Cardiac septum (tissue), 1 donor: ENCODE data around the gene GRIA4. TPM values are rescaled to one million over a fixed set of nuclear protein-coding genes. Genes with fewer than 3 reads are reported as not detected.
"Not testable (repeated sequence)": the region's sequence is repeated elsewhere in the genome, so short reads cannot be mapped to it uniquely, and the experiment has no call there.

Experiments used
- DNase-seq: peaks from one replicate; pipeline ENCODE4 v3.0.0-alpha.2; 2020; ENCODE audit warnings: low spot score
- intact Hi-C: fragments of 100-400 bp; cut with DNase I; formaldehyde crosslinking; loops from one replicate; pipeline ENCODE4 v1.14.0; 2022
- total RNA-seq: library from RNA; stranded (reverse); fragmentation: NEBNext Ultra II Directional; extraction: Animal tissue kit (Norgen Biotek cat#: 25700); gene quantifications from one replicate; pipeline ENCODE4 v1.2.1, GENCODE V29; 2021
- donor health status: DM: no; HTN: no; CAD: no.

The GRIA4 gene
- total RNA-seq, 1 donor from 2014 or later: 0.43 TPM

DNA sequence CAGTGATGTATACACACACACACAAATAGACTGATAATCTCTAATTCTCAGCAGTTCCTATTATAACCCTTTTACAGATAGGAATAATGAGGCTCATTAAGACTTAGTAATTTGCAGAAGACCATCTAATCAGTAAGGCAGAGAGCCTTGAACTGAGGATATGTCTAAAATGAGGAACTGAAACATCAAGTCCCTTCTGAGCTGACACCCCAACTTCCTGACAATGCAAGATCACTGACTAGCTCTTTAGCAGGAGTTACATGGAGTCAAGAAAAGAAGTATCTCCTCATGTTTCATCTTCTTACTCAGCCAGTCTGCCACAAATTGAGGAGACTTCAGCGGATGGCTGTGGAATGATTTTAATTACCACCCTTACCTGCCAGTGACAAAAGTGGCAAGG lies 219.2 kb downstream of the GRIA4 start:
- no peak for DNase-seq
- intact Hi-C loops: no loop called here

GRCh38 chr11:105834461-105834860 lies 224.6 kb downstream of the GRIA4 start:
- intact Hi-C loops: no loop called here
- DNase-seq: no peak

- intact Hi-C loops: no loop called here
Measured at GRCh38 chr11:105838668-105839384, 229.0 kb downstream of the GRIA4 start.

DNA sequence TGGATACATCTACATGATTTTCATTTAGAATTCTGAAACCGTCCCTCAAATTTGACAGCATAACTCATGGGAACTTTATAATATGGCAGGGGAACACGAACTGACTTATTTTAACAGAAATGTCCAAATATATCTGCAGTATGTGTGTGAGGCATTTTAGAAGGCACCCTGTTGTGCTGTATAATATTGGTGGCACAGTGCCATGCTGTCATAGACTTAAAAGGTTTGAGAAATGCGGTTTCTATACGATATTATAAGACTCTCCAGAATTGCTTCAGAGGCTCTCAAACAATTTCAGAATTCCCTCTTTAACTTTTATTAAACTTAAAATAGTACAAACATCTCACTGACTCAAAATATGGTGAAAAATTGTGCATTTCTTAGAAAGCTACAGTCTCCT lies 230.5 kb downstream of the GRIA4 start:
- no peak for DNase-seq

More at GRCh38 chr11:105838668-105839384, 229.0 kb downstream of the GRIA4 start:
- DNase-seq: no peak

GRCh38 chr11:105852403-105852802 lies 242.5 kb downstream of the GRIA4 start:
- intact Hi-C loops: no loop called here
- DNase-seq: no peak

More for the DNA sequence above, 230.5 kb downstream of the GRIA4 start:
- intact Hi-C loops: no loop called here

GRCh38 chr11:105854269-105854668 lies 244.4 kb downstream of the GRIA4 start:
- no peak for DNase-seq
- intact Hi-C loops: no loop called here

GRCh38 chr11:105856954-105857353 lies 247.1 kb downstream of the GRIA4 start:
- DNase-seq: no peak
- intact Hi-C loops: no loop called here

- no peak for DNase-seq
- intact Hi-C loops: no loop called here
Measured at GRCh38 chr11:105857728-105858127, 247.9 kb downstream of the GRIA4 start.

DNA sequence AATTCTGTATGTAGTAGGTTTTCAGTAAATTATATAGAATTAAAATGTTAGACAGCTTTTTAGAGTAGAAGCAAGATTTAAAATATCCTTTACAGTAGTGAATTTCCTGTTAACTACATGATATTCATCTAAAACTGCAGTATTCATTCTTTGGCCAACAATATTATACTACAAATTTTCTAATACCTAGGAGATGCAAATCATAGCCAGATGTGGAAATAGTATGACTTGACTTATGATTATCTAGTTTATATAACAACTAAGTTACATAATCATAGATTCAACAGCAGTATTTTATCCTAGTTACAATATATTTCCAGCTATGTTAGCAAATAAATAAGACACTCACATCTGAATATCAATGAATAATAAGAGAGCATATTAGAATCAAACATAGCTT lies 249.0 kb downstream of the GRIA4 start:
- intact Hi-C loops: no loop called here
- no peak for DNase-seq

GRCh38 chr11:105860105-105860504 lies 250.2 kb downstream of the GRIA4 start:
- intact Hi-C loops: no loop called here
- no peak for DNase-seq

GRCh38 chr11:105861225-105861624 lies 251.4 kb downstream of the GRIA4 start:
- no peak for DNase-seq
- intact Hi-C loops: no loop called here

- intact Hi-C loops: no loop called here
- no peak for DNase-seq
Measured at GRCh38 chr11:105862736-105863367, 253.0 kb downstream of the GRIA4 start.

DNA sequence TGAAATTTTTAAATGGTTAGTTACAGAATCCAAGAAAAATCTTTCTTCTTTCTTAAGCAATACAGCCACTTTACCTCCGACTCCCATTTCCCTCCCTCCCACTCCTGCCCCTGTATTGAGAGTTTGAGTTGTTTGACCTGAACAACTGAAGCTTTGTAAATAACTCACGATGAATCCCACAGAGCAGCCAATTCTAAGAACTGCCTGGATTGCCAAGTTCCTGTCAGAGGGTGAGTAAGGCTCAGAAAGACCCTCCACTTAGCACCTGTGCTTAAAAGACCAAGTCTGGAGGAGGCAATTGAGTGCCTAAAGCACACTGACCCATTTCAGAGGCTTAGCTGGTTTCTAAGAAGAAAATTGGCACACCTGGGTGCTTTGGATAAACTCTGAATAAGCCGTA lies 253.7 kb downstream of the GRIA4 start:
- DNase-seq: no peak
- intact Hi-C loops: no loop called here

DNA sequence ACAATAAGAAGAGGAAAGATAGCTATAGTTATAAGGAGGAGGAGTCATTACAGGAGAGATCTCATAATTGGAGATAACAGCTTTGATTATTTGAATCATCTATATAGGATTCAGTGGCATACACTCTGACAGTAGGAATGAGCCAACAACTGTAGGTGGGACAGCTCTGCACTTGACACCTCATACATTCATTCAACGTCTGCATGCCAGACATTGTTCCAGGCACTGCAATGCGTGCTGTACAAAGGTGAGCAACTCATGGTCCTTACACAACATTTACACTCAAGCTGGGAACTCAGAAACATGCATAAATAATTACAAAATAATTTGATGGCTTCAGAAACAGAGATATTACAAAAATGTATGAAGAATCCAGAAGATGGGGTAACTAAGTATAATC lies 257.9 kb downstream of the GRIA4 start:
- intact Hi-C loops: no loop called here
- no peak for DNase-seq

- DNase-seq: no peak
- intact Hi-C loops: no loop called here
Measured at GRCh38 chr11:105868762-105869285, 259.0 kb downstream of the GRIA4 start.

DNA sequence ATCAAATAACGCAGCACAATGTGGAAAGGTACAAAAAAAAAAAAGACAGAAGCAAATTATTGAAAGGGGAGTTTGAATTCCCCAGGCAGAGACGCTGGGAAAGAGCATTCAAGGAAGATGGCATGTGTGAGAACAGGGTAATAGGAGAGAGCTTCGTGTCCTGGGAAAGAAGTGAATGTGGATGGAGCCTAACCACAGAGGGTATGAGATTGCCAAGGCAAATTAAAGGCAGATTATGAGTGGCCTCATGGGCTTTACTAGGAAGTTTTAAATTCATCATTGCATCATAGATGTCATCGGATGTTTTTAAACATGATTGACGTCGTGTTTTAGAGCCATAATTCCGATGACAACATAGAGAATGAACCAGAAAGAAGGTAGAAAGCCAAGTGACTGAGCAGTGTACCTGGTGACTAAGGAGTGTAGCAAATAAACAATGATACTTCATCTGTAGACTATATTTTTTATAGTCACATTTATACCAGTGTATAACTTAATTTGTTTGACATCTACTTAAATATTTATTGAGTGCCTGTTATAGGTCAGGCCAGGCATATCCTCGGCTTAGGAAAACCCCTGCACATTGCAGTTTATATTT lies 260.7 kb downstream of the GRIA4 start:
- DNase-seq: no peak
- intact Hi-C loops: no loop called here

- DNase-seq: no peak
- intact Hi-C loops: no loop called here
Measured at GRCh38 chr11:105878510-105878909, 268.6 kb downstream of the GRIA4 start.

DNA sequence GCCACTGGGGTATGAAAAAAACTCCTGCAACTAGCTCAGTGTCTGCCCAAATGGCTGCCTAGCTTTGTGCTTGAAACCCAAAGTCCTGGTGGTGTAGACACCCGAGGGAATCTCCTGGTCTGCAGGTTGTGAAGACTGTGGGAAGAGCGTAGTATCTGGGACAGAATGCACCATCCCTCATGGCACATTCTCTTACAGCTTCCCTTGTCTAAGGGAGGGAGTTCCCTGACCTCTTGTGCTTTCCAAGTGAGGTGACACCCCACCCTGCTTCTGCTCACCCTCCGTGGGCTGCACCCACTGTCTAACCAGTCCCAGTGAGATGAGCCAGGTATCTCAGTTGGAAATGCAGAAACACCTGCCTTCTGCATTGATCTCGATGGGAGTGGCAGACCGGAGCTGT lies 269.1 kb downstream of the GRIA4 start:
- DNase-seq, intact Hi-C loops: not testable (repeated sequence)

DNA sequence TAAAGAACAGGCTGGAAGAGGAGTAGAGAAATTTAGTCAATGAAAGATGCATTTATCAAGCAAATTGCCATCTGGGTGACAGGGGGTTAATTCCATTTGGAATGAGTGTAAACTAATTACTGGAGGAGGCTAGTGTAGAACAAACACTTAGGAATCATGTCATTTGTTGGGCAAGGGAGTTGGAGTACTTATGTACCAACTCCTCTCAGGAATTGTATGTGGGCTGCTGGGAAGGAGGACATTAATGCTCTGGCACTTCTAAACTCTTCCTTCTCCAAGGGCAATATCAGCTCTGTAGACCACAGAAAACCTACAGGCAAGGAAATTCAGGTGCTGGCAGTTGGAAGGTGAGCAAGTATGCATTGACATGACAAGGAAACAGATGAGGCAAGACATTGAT lies 271.2 kb downstream of the GRIA4 start:
- DNase-seq: no peak
- intact Hi-C loops: no loop called here

DNA sequence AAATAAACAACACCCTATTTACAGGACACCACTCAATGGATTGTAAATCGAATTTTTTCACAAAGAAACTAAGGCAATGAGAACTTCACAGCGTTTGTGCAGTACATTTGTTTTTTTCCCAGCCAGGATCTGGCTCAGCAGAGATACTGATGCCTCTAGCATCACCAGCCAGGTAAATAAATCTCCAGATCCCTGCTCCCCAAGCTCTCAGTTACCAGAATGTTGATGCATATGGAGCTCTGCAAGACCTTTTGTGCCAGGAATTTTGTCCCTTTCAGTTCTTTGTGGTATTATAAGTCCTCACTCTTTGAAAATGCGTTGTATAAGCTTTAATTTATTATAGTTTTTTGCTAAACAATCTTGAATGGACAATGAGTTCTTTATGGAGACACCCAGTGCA lies 274.6 kb downstream of the GRIA4 start:
- DNase-seq: no peak
- intact Hi-C loops: no loop called here

- intact Hi-C loops: no loop called here
- DNase-seq: no peak
Measured at GRCh38 chr11:105891685-105892084, 281.8 kb downstream of the GRIA4 start.
